ENCODE results near the gene TBCEL. TPM values are rescaled to one million over a fixed set of nuclear protein-coding genes. Genes with fewer than 3 reads are reported as not detected.
A peak's percentile ranks its signal among the peaks of the same experiment; 100 is the strongest.
"Not testable (repeated sequence)": the region's sequence is repeated elsewhere in the genome, so short reads cannot be mapped to it uniquely, and the experiment has no call there.

Gene TBCEL
- total RNA-seq, 6 experiments from 2014 or later, result 15.0 to 23.4 (median 18.2) TPM

DNA sequence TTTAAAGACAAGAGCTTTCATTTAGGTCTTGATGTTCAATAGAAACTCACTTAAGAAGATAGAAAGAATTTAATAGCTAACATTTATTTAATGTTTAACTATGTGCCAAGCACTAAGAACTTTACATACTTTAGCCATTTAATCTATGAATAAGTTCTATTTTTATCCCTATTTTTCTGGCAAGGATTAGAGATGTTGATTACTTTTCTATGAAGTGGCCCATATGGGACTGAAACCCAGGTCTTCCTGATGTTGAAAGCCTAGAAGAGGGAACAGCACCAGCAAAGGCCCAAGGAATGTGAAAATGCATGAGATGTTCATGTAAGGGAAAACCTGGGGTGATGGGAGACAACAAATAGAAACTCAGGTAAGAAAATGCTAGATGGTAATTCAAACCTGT, 15.4 kb upstream of the TBCEL start:
- H3K4me3 Mint-ChIP-seq, result no peak overlapping the region
- no peaks in the 10 kb centered on the region for H3K4me1 Mint-ChIP-seq (ENCODE audit: low read depth)
- TF ChIP-seq, protein P1, sequence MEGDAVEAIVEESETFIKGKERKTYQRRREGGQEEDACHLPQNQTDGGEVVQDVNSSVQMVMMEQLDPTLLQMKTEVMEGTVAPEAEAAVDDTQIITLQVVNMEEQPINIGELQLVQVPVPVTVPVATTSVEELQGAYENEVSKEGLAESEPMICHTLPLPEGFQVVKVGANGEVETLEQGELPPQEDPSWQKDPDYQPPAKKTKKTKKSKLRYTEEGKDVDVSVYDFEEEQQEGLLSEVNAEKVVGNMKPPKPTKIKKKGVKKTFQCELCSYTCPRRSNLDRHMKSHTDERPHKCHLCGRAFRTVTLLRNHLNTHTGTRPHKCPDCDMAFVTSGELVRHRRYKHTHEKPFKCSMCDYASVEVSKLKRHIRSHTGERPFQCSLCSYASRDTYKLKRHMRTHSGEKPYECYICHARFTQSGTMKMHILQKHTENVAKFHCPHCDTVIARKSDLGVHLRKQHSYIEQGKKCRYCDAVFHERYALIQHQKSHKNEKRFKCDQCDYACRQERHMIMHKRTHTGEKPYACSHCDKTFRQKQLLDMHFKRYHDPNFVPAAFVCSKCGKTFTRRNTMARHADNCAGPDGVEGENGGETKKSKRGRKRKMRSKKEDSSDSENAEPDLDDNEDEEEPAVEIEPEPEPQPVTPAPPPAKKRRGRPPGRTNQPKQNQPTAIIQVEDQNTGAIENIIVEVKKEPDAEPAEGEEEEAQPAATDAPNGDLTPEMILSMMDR (IDR thresholded peaks at IDR 0.05), result no peak
- H3K36me3 Mint-ChIP-seq (ENCODE audit: low read depth), result no peaks in the 10 kb centered on the region
- no peak overlapping the region for H3K27ac Mint-ChIP-seq
- H3K9me3 Mint-ChIP-seq, result no peaks in the 10 kb centered on the region
- no peak for DNase-seq
- peaks cover 5% of the 10 kb centered on the region for H3K27me3 Mint-ChIP-seq (ENCODE audit: insufficient read depth)

DNA sequence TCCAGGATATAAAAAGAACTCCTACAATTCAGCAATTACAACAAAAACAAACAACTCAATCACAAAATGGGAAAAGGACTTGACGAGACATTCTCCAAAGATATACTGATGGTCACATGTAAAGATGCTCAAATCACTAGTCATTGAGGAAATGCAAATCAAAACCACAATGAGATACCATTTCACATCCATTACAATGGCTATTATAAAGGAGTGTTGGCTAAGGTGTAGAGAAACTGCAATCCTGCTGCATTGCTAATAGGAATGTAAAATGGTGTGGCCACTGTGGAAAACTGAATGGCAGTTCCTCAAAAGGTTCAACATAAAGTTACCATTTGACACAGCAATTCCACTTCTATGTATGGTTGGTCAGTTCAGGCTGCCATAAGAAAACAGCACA, 11.8 kb upstream of the TBCEL start:
- no peak for DNase-seq
- H3K4me3 Mint-ChIP-seq, result no peak overlapping the region
- no peaks in the 10 kb centered on the region for H3K4me1 Mint-ChIP-seq (ENCODE audit: low read depth)
- H3K27me3 Mint-ChIP-seq (ENCODE audit: insufficient read depth), result peaks cover 7% of the 10 kb centered on the region
- H3K9me3 Mint-ChIP-seq, result no peaks in the 10 kb centered on the region
- H3K36me3 Mint-ChIP-seq (ENCODE audit: low read depth), result no peaks in the 10 kb centered on the region
- TF ChIP-seq, protein P1 (IDR thresholded peaks at IDR 0.05), result no peak
- no peak overlapping the region for H3K27ac Mint-ChIP-seq

DNA sequence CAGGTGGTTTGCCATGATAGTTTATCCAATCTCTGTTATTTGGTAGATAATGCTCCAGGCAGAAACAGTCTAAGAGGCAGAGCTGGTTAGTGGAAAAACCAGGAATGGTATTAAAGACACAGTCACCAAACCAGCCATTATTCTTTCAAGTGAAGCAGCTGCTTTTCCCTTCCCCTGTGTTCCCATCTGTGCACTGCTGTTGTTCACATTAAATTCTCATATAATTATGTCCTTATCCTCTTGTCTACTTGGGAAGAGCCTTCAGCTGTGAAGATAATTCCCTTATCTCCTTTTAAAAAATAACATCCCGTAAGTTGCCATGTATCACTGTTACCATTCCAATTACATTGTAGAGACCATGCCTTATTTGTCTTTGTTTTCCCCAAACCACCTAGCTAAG, 5.2 kb upstream of the TBCEL start:
- no peak overlapping the region for H3K27ac Mint-ChIP-seq
- TF ChIP-seq, protein P1 (IDR thresholded peaks at IDR 0.05), result no peak
- no peak overlapping the region for H3K4me3 Mint-ChIP-seq
- no peaks in the 10 kb centered on the region for H3K36me3 Mint-ChIP-seq (ENCODE audit: low read depth)
- H3K4me1 Mint-ChIP-seq (ENCODE audit: low read depth), result 0 out of 2 replicates have a peak, but pooled peaks cover 6% of the 10 kb centered on the region
- H3K27me3 Mint-ChIP-seq (ENCODE audit: insufficient read depth), result peaks cover 2% of the 10 kb centered on the region; the same call in 1 of the 2 replicates
- no peaks in the 10 kb centered on the region for H3K9me3 Mint-ChIP-seq
- no peak for DNase-seq

DNA sequence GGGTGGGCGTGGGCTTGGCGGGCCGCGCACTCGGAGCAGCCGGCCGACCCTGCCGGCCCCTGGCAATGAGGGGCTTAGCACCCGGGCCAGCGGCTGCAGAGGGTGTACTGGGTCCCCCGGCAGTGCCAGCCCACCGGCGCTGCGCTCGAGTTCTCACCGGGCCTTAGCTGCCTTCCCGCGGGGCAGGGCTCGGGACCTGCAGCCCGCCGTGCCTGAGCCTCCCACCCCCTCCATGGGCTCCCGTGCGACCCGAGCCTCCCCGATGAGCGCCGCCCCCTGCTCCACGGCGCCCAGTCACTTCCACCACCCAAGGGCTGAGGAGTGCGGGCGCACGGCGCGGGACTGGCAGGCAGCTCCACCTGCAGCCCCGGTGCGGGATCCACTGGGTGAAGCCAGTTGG, 2.2 kb upstream of the TBCEL start:
- not testable (repeated sequence) for H3K27ac Mint-ChIP-seq; H3K4me3 Mint-ChIP-seq; H3K36me3 Mint-ChIP-seq (ENCODE audit: low read depth); DNase-seq; H3K27me3 Mint-ChIP-seq (ENCODE audit: insufficient read depth); H3K9me3 Mint-ChIP-seq
- peaks cover 22% of the 10 kb centered on the region for H3K4me1 Mint-ChIP-seq (ENCODE audit: low read depth)

DNA sequence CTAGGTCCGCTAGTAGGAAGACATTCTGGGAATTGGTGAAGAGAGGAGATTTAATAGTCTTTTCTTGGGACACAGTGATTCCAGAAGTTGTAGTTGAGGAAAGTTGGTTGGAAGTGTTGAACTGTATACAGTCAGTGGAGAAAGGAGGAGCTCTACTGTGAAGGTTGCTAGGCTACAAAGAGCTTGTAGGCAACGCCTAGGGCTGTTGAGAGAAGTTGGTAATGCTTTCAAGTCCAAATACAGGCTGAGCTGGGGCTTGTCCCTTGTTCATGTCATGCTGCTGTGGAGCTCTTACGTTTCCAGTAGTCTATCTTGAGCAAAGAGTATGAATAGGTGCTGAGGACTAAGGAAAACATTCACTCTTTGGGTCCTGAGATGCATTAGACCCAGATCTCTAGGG, 1.1 kb downstream of the TBCEL start:
- peak; percentile 19 for DNase-seq
- Mint-ChIP-seq H3K27ac (peak overlapping the region; percentile 81), H3K9me3 (no peaks in the 10 kb centered on the region), H3K27me3 (ENCODE audit: insufficient read depth) (no peaks in the 10 kb centered on the region; the same call in 1 of the 2 replicates), H3K36me3 (ENCODE audit: low read depth) (no peaks in the 10 kb centered on the region), H3K4me1 (ENCODE audit: low read depth) (peaks cover 22% of the 10 kb centered on the region), H3K4me3 (peak overlapping the region; percentile 93)
- TF ChIP-seq, protein P1 (IDR thresholded peaks at IDR 0.05), result no peak

DNA sequence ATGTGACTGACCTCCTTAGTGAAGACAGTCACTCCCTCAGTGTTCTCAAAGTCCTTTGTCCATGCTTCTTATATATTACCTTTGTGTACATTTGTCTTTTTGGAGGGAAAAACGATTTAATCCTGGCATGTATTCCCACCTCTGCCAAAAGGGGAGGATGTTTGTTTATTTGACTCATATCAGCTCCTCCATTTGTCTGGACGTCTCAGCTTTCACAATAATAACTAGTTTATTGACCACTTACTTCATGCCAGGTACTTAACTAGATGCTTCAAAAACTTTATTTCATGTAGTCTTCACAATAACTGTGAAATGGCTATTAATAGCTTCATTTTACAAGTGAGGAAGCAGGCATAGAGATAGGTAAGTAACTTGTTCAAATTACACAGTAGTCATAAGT, 5.3 kb downstream of the TBCEL start:
- no peak overlapping the region for H3K4me3 Mint-ChIP-seq
- H3K36me3 Mint-ChIP-seq (ENCODE audit: low read depth), result no peaks in the 10 kb centered on the region
- no peak overlapping the region for H3K27ac Mint-ChIP-seq
- no peaks in the 10 kb centered on the region for H3K9me3 Mint-ChIP-seq
- TF ChIP-seq, protein P1 (IDR thresholded peaks at IDR 0.05), result no peak
- no peaks in the 10 kb centered on the region; the same call in 1 of the 2 replicates for H3K27me3 Mint-ChIP-seq (ENCODE audit: insufficient read depth)
- peaks cover 16% of the 10 kb centered on the region for H3K4me1 Mint-ChIP-seq (ENCODE audit: low read depth)
- DNase-seq, result no peak
